Esophagus squamous epithelium (tissue), 5 donors: ENCODE data around the gene NRP2. TPM values are rescaled to one million over a fixed set of nuclear protein-coding genes. Genes with fewer than 3 reads are reported as not detected.

Experiments used
- DNase-seq: peaks from one replicate; lab custom pipeline; 2025; lab: John Stamatoyannopoulos, UW
- H3K27ac ChIP-seq, 4 donors: fragments of 200-600 bp; sonication (generic); one replicate each; pipeline ENCODE4 v1.5.1; 2016 to 2019; ENCODE audit warnings: mild to moderate bottlenecking in 1 of 4
- H3K27me3 ChIP-seq, 4 donors: fragments of 200-600 bp; sonication (generic); 1 replicate in 3 of 4; 2 replicates in 1 of 4; pipeline versions ENCODE4 v1.5.1 to v1.6.0; 2017 to 2021; ENCODE audit warnings: antibody characterized with exemption in 1 of 4
- H3K36me3 ChIP-seq, 3 donors: fragments of 200-600 bp; sonication (generic); one replicate each; pipeline ENCODE4 v1.5.1; 2016 to 2019
- H3K4me1 ChIP-seq, 3 donors: fragments of 200-600 bp; sonication (generic); one replicate each; pipeline ENCODE4 v1.5.1; 2017 to 2019
- H3K4me3 ChIP-seq, 4 donors: fragments of 200-600 bp; sonication (generic); 1 replicate in 3 of 4; 2 replicates in 1 of 4; pipeline ENCODE4 v1.5.1; 2016 to 2019; ENCODE audit warnings: mild to moderate bottlenecking in 2 of 4, moderate library complexity in 1 of 4
- H3K9me3 ChIP-seq, 3 donors: fragments of 200-600 bp; sonication (generic); one replicate each; pipeline ENCODE4 v1.5.1; 2016 to 2019
- CTCF ChIP-seq, 6 experiments: fragments of 450-650 bp in 4 of 6; fragments of 200-600 bp in 2 of 6; sonication (generic) in 2 of 6; IDR thresholded peaks; one replicate each; pipeline ENCODE4 v1.5.1; 2016 to 2019; ENCODE audit warnings: antibody characterized with exemption in 6 of 6, mild to moderate bottlenecking in 4 of 6, moderate library complexity in 4 of 6
- POLR2A ChIP-seq, 4 donors: fragments of 450-650 bp; IDR thresholded peaks; one replicate each; pipeline ENCODE4 v1.6.1; 2017; ENCODE audit warnings: antibody characterized with exemption in 4 of 4, mild to moderate bottlenecking in 4 of 4, moderate library complexity in 3 of 4
- WGBS, 2 donors: methylation state at CpG; one replicate each; pipeline ENCODE4 v1.1.5; 2018; 5-methylcytosine and 5-hydroxymethylcytosine counted together
- intact Hi-C: fragments of 100-400 bp; cut with DNase I; formaldehyde crosslinking; loops from one replicate; pipeline ENCODE4 v1.15.0; 2022
- total RNA-seq, 4 donors: library from RNA; depleted of rRNA; stranded (reverse); fragments of >200 nt; gene quantifications; one replicate each; pipeline ENCODE4 v1.1.0, GENCODE V29; 2016
- donor health status: DM: yes; HTN: yes; CAD: no.

The NRP2 gene
- total RNA-seq, 4 donors from 2014 or later: 7.1 to 58.6 (median 21.4) TPM

- intact Hi-C loops: loop anchor here (5.0 kb wide), 1 partner anchor 120 kb away; no protein-coding TSS in a partner anchor
- H3K4me1 ChIP-seq: peaks cover 9 to 66% (median 34%) of the 10 kb centered on the region in 3 donors
- 87% methylated on average over 5 of the region's 5 CpGs for WGBS, 2 donors
Measured at GRCh38 chr2:205767617-205768016, 85.3 kb downstream of the NRP2 start.

GRCh38 chr2:205768341-205768740 lies 86.0 kb downstream of the NRP2 start:
- 71 to 86% methylated on average over 7 of the region's 7 CpGs for WGBS, 2 donors
- H3K9me3 ChIP-seq: no peaks in the 10 kb centered on the region
- no peak overlapping the region for H3K4me3 ChIP-seq
- H3K27ac ChIP-seq: peak overlapping the region in 3 of 4 donors; percentile 43 to 75 (median 72)
- H3K4me1 ChIP-seq: peaks cover 9 to 67% (median 34%) of the 10 kb centered on the region in 3 donors
- no peak for TF ChIP-seq CTCF (IDR thresholded peaks at IDR 0.05)
- TF ChIP-seq POLR2A (IDR thresholded peaks at IDR 0.05): no peak
- no peaks in the 10 kb centered on the region for H3K27me3 ChIP-seq
- H3K36me3 ChIP-seq: peaks cover 0 to 25% (median 0%) of the 10 kb centered on the region in 3 donors
- no peak for DNase-seq
- intact Hi-C loops: loop anchor here (5.0 kb wide), 1 partner anchor 119 kb away; no protein-coding TSS in a partner anchor

More at GRCh38 chr2:205767617-205768016, 85.3 kb downstream of the NRP2 start:
- H3K4me3 ChIP-seq: no peak overlapping the region
- peak overlapping the region in 3 of 4 donors; percentile 43 to 75 (median 72) for H3K27ac ChIP-seq
- peaks cover 0 to 25% (median 0%) of the 10 kb centered on the region in 3 donors for H3K36me3 ChIP-seq
- TF ChIP-seq POLR2A (IDR thresholded peaks at IDR 0.05) (no peak), CTCF (IDR thresholded peaks at IDR 0.05) (no peak)
- no peaks in the 10 kb centered on the region for H3K27me3 ChIP-seq
- H3K9me3 ChIP-seq: no peaks in the 10 kb centered on the region
- DNase-seq: no peak

GRCh38 chr2:205768815-205769494 lies 86.7 kb downstream of the NRP2 start:
- no peak for DNase-seq
- intact Hi-C loops: loop anchor here (5.0 kb wide), 1 partner anchor 118 kb away; no protein-coding TSS in a partner anchor
- TF ChIP-seq POLR2A (IDR thresholded peaks at IDR 0.05): no peak
- no peak for TF ChIP-seq CTCF (IDR thresholded peaks at IDR 0.05)

GRCh38 chr2:205769495-205769850 lies 87.2 kb downstream of the NRP2 start:
- H3K27ac ChIP-seq: peak overlapping the region in 3 of 4 donors; percentile 43 to 72 (median 71)
- WGBS, 2 donors: 12 to 20% methylated on average over 3 of the region's 3 CpGs
- no peaks in the 10 kb centered on the region for H3K27me3 ChIP-seq
- intact Hi-C loops: loop anchor here (5.0 kb wide), 1 partner anchor 118 kb away; no protein-coding TSS in a partner anchor
- H3K4me1 ChIP-seq: peaks cover under 1 to 65% (median 25%) of the 10 kb centered on the region in 3 donors
- TF ChIP-seq CTCF (IDR thresholded peaks at IDR 0.05) (no peak), POLR2A (IDR thresholded peaks at IDR 0.05) (no peak)
- H3K4me3 ChIP-seq: no peak overlapping the region
- H3K9me3 ChIP-seq: no peaks in the 10 kb centered on the region
- no peak for DNase-seq
- H3K36me3 ChIP-seq: peaks cover 0 to 25% (median 0%) of the 10 kb centered on the region in 3 donors

More at GRCh38 chr2:205768815-205769494, 86.7 kb downstream of the NRP2 start:
- WGBS, 2 donors: 56 to 69% methylated on average over 4 of the region's 4 CpGs
- Histone ChIP-seq H3K36me3 (peaks cover 0 to 25% (median 0%) of the 10 kb centered on the region in 3 donors), H3K27me3 (no peaks in the 10 kb centered on the region), H3K27ac (peak overlapping the region in 3 of 4 donors; percentile 43 to 75 (median 72)), H3K4me1 (peaks cover 6 to 65% (median 29%) of the 10 kb centered on the region in 3 donors), H3K4me3 (no peak overlapping the region), H3K9me3 (no peaks in the 10 kb centered on the region)

GRCh38 chr2:205769879-205770278 lies 87.6 kb downstream of the NRP2 start:
- H3K27ac ChIP-seq: peak overlapping the region in 3 of 4 donors; percentile 43 to 72 (median 71)
- peaks cover 3 to 66% (median 28%) of the 10 kb centered on the region in 3 donors for H3K4me1 ChIP-seq
- 36 to 63% methylated on average over 6 to 7 of the region's 7 CpGs for WGBS, 2 donors
- no peak for TF ChIP-seq POLR2A (IDR thresholded peaks at IDR 0.05)
- TF ChIP-seq CTCF (IDR thresholded peaks at IDR 0.05): no peak
- intact Hi-C loops: loop anchor here (5.0 kb wide), 1 partner anchor 117 kb away; no protein-coding TSS in a partner anchor
- DNase-seq: no peak
- no peaks in the 10 kb centered on the region for H3K27me3 ChIP-seq
- H3K36me3 ChIP-seq: peaks cover 0 to 25% (median 0%) of the 10 kb centered on the region in 3 donors
- H3K9me3 ChIP-seq: no peaks in the 10 kb centered on the region
- H3K4me3 ChIP-seq: no peak overlapping the region
